Skeletal muscle tissue (tissue), 4 donors: ENCODE measurements around the gene EPOP. TPM values are rescaled to one million over a fixed set of nuclear protein-coding genes. Genes with fewer than 3 reads are reported as not detected.

Experiments used
- H3K27ac ChIP-seq: one replicate; pipeline ENCODE4 v1.7.0; 2013; ENCODE audit warnings: mild to moderate bottlenecking, low read depth, low read length, inconsistent platforms
- H3K27me3 ChIP-seq, 3 donors: one replicate each; pipeline ENCODE4 v1.7.0; 2013; ENCODE audit warnings: low read length in 3 of 3; ENCODE audit not compliant: control insufficient read depth in 3 of 3, insufficient read depth in 3 of 3
- H3K36me3 ChIP-seq, 3 donors: one replicate each; pipeline ENCODE4 v1.7.0; 2013; ENCODE audit warnings: low read length in 3 of 3; ENCODE audit not compliant: control insufficient read depth in 3 of 3, insufficient read depth in 3 of 3
- H3K4me1 ChIP-seq, 3 donors: one replicate each; pipeline ENCODE4 v1.7.0; 2013; ENCODE audit warnings: low read length in 3 of 3, mild to moderate bottlenecking in 3 of 3; ENCODE audit not compliant: control insufficient read depth in 3 of 3, insufficient read depth in 3 of 3
- H3K4me3 ChIP-seq, 3 donors: one replicate each; pipeline ENCODE4 v1.7.0; 2013; ENCODE audit warnings: low read length in 3 of 3
- H3K9ac ChIP-seq, 3 donors: one replicate each; pipeline ENCODE4 v1.7.0; 2013; ENCODE audit warnings: low read length in 3 of 3, mild to moderate bottlenecking in 3 of 3, moderate library complexity in 2 of 3, low read depth in 1 of 3
- H3K9me3 ChIP-seq, 3 donors: one replicate each; pipeline ENCODE4 v1.7.0; 2013; ENCODE audit warnings: low read length in 3 of 3; ENCODE audit not compliant: control insufficient read depth in 3 of 3
- total RNA-seq: library from RNA; depleted of rRNA; stranded (reverse); fragments of >200 nt; gene quantifications from one replicate; pipeline ENCODE4 v1.2.3, GENCODE V29; 2014
- donor health status: Osteomylitis.

EPOP gene
- total RNA-seq, 1 donor from 2014 or later: 0.52 TPM

DNA sequence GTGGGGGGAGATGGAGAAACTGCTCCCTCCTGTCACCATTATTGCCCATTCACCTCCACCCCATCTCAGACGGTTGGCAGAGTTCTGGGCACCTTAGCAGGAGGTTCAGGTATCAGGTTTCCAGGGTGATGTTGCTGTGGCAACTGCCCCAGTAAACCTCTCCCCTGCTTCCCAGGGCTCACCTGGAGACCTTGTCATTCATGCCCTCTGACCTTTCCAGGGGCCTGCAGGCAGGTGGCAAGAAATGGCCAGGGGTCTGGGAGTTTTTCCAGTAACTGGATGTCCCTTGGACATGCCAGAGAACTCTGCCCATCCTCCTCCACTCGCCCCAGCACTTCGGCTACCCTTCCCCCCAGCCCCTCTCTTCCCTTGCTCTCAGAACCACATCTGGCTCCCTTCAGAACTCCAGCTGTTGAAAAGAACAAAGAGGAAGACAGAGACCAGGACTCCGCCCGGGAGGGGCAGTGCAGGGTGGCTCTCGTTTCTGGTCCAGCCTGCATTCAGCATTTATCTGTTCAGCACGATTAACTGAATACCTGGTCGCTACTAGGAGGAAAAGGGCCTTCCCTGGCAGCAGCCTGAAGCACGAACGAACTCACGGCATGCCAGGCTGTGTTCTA is 38.8 kb upstream of the EPOP start:
- Histone ChIP-seq H3K9ac (no peak overlapping the region), H3K36me3 (peaks cover 67 to 78% (median 72%) of the 10 kb centered on the region in 3 donors), H3K27me3 (no peaks in the 10 kb centered on the region)

DNA sequence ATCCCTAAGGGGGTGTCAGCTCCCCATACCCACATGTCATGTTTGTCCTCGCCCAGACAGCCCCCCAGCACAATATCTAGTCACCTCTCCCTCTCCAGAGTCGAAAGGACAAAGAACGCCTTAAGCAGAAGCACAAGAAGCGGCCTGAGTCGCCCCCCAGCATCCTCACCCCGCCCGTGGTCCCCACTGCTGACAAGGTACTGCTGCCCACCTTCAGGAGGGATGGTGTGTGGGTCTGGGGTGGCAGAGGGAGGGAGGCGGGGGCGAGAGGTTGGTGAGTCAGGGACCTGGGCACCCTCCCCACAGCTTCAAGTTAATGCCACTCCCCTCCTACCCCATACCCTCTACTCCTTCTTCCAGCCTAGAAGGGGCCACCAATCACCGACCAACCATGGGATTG is 37.8 kb upstream of the EPOP start:
- Histone ChIP-seq H3K4me1 (peaks cover 33 to 55% (median 45%) of the 10 kb centered on the region in 3 donors), H3K9ac (peak overlapping the region in 1 of 3 donors; percentile 33), H3K36me3 (peaks cover 70 to 71% (median 71%) of the 10 kb centered on the region in 3 donors), H3K27me3 (no peaks in the 10 kb centered on the region), H3K4me3 (no peak overlapping the region), H3K27ac (peak overlapping the region; percentile 38), H3K9me3 (no peaks in the 10 kb centered on the region)

More for the DNA sequence above, 38.8 kb upstream of the EPOP start:
- Histone ChIP-seq H3K4me3 (no peak overlapping the region), H3K9me3 (no peaks in the 10 kb centered on the region), H3K27ac (no peak overlapping the region), H3K4me1 (peaks cover 33 to 47% (median 39%) of the 10 kb centered on the region in 3 donors)

GRCh38 chr17:38711792-38712571 is 37.2 kb upstream of the EPOP start:
- Histone ChIP-seq H3K27ac (peak overlapping the region; percentile 38), H3K4me3 (no peak overlapping the region), H3K4me1 (peaks cover 37 to 61% (median 51%) of the 10 kb centered on the region in 3 donors), H3K9ac (peak overlapping the region in 1 of 3 donors; percentile 60), H3K9me3 (no peaks in the 10 kb centered on the region), H3K27me3 (no peaks in the 10 kb centered on the region), H3K36me3 (peaks cover 68 to 69% (median 68%) of the 10 kb centered on the region in 3 donors)

- Histone ChIP-seq H3K4me1 (peaks cover 42 to 71% (median 58%) of the 10 kb centered on the region in 3 donors), H3K36me3 (peaks cover 59 to 62% (median 60%) of the 10 kb centered on the region in 3 donors), H3K9me3 (no peaks in the 10 kb centered on the region), H3K9ac (peak overlapping the region in 2 of 3 donors; percentile 16 to 60), H3K4me3 (no peak overlapping the region), H3K27ac (peak overlapping the region; percentile 79), H3K27me3 (no peaks in the 10 kb centered on the region)
Observed at GRCh38 chr17:38710985-38711384, 36.2 kb upstream of the EPOP start.

DNA sequence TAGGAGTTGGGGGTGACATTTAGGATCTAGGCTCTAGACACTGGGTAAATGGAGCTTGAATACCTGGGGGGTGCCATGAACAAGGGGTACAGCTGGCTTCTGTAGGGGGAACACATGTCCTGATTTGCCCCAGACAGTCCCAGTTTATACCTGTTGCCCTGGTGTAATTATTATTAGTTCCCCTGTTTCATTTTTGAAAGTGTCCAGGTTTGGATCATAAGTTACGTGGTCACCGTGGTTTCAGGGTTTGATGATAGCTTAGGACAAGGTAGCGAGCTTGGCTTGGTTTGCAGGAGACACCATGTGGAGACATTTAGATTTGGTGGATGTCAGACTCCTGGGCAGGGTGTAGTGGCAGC is 35.8 kb upstream of the EPOP start:
- Histone ChIP-seq H3K27ac (peak overlapping the region; percentile 79), H3K9me3 (no peaks in the 10 kb centered on the region), H3K27me3 (no peaks in the 10 kb centered on the region), H3K9ac (peak overlapping the region; percentile 16 to 60 (median 46)), H3K4me1 (peaks cover 42 to 73% (median 58%) of the 10 kb centered on the region in 3 donors), H3K36me3 (peaks cover 55 to 58% (median 56%) of the 10 kb centered on the region in 3 donors), H3K4me3 (no peak overlapping the region)

- Histone ChIP-seq H3K9me3 (no peaks in the 10 kb centered on the region), H3K9ac (peak overlapping the region in 2 of 3 donors; percentile 35 to 79), H3K36me3 (peaks cover 50 to 52% (median 50%) of the 10 kb centered on the region in 3 donors), H3K4me1 (peaks cover 42 to 73% (median 58%) of the 10 kb centered on the region in 3 donors), H3K27me3 (no peaks in the 10 kb centered on the region), H3K27ac (peak overlapping the region; percentile 79), H3K4me3 (no peak overlapping the region)
Observed at GRCh38 chr17:38709864-38710603, 35.3 kb upstream of the EPOP start.

DNA sequence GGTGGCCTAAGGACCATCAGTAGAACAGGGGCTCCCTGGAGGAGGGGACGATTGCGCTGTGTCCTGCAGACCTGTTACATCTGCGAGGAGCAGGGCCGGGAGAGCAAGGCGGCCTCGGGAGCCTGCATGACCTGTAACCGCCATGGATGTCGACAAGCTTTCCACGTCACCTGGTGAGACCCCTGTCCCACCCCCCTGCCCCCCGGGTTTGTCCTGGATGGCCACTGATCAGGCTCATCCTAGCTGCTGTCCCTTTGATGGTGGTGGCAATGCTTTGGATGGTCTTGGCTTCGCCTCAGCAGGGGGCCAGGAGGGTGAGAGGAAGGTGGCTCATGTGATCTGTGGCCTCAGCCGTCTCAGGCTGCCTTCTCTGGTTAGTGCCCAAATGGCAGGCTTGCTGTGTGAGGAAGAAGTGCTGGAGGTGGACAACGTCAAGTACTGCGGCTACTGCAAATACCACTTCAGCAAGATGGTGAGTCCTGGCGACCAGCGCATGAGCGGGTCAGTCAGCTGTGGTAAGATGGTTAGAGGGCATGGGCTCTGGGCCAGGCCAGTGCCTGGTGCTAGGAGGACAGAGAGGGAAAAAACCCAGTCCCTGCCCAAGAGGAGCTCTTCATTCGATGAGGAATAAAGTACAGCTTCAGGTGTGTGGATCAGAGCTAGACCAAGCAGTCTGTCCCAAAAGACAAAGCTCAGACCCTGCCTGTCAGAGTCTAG is 34.5 kb upstream of the EPOP start:
- H3K27me3 ChIP-seq: no peaks in the 10 kb centered on the region
- H3K27ac ChIP-seq: peak overlapping the region; percentile 79
- peak overlapping the region; percentile 25 to 79 (median 35) for H3K9ac ChIP-seq
- H3K4me3 ChIP-seq: peak overlapping the region in 1 of 3 donors; percentile 7
- peaks cover 44 to 75% (median 60%) of the 10 kb centered on the region in 3 donors for H3K4me1 ChIP-seq
- H3K36me3 ChIP-seq: peaks cover 44 to 45% (median 44%) of the 10 kb centered on the region in 3 donors
- no peaks in the 10 kb centered on the region for H3K9me3 ChIP-seq

- H3K9me3 ChIP-seq: no peaks in the 10 kb centered on the region
- H3K9ac ChIP-seq: peak overlapping the region in 1 of 3 donors; percentile 86
- peak overlapping the region in 1 of 3 donors; percentile 24 for H3K4me3 ChIP-seq
- H3K27me3 ChIP-seq: no peaks in the 10 kb centered on the region
- H3K36me3 ChIP-seq: peaks cover 30 to 31% (median 30%) of the 10 kb centered on the region in 3 donors
- no peak overlapping the region for H3K27ac ChIP-seq
- peaks cover 56 to 80% (median 67%) of the 10 kb centered on the region in 3 donors for H3K4me1 ChIP-seq
Observed at GRCh38 chr17:38707678-38708351, 33.1 kb upstream of the EPOP start.
